Transverse colon (tissue), 3 donors: ENCODE data around the gene PAX5.

Experiments used
- CTCF ChIP-seq, 5 experiments: fragments of 200-600 bp in 3 of 5; fragments of 450-650 bp in 2 of 5; sonication (generic) in 3 of 5; IDR thresholded peaks; 1 replicate in 2 of 5; 2 replicates in 3 of 5; pipeline ENCODE4 v1.5.1; 2016 to 2017; ENCODE audit warnings: antibody characterized with exemption in 5 of 5, inconsistent platforms in 3 of 5, mild to moderate bottlenecking in 2 of 5, moderate library complexity in 1 of 5
- EP300 ChIP-seq: sonication (generic); formaldehyde crosslinking; IDR thresholded peaks from one replicate; pipeline ENCODE4 v1.6.1; 2017; ENCODE audit warnings: antibody characterized with exemption, low read depth

- TF ChIP-seq CTCF (IDR thresholded peaks at IDR 0.05) (no peak), EP300 (no peak)
These were observed 128.7 kb downstream of the PAX5 start for GRCh38 chr9:36905101-36906066.
